Activated naive CD8-positive, alpha-beta T cell treated with anti-CD3 and anti-CD28 coated beads, Interleukin-2, amount 50 U/mL, for 24 hours (primary cell): ENCODE data around the gene ABCB4.
"Not testable (repeated sequence)": the region's sequence is repeated elsewhere in the genome, so short reads cannot be mapped to it uniquely, and the experiment has no call there.

Experiments used
- ATAC-seq: fragments of 150-1000 bp; cut with Tn5 transposase; one replicate; pipeline ENCODE4 v1.10.0; 2021
- DNase-seq: peaks from one replicate; pipeline ENCODE4 v3.0.0; 2021
- H3K27ac Mint-ChIP-seq: one replicate; pipeline ENCODE4 v1.8.0; 2021; ENCODE audit warnings: mild to moderate bottlenecking, mixed read lengths
- H3K27me3 Mint-ChIP-seq: one replicate; pipeline ENCODE4 v1.8.0; 2021; ENCODE audit warnings: mixed read lengths
- H3K36me3 Mint-ChIP-seq: one replicate; pipeline ENCODE4 v1.8.0; 2021; ENCODE audit warnings: low read depth, mixed read lengths
- H3K4me1 Mint-ChIP-seq: one replicate; pipeline ENCODE4 v1.8.0; 2021; ENCODE audit warnings: mixed read lengths
- H3K4me3 Mint-ChIP-seq: one replicate; pipeline ENCODE4 v1.8.0; 2021; ENCODE audit warnings: mild to moderate bottlenecking, moderate library complexity, mixed read lengths
- H3K9me3 Mint-ChIP-seq: one replicate; pipeline ENCODE4 v1.8.0; 2021; ENCODE audit warnings: mixed read lengths

Gene ABCB4

GRCh38 chr7:87498893-87499292 is 23.4 kb upstream of the ABCB4 start:
- no peak for ATAC-seq
- DNase-seq: no peak
- no peak overlapping the region for H3K4me3 Mint-ChIP-seq
- no peaks in the 10 kb centered on the region for H3K4me1 Mint-ChIP-seq
- H3K9me3 Mint-ChIP-seq: no peaks in the 10 kb centered on the region
- no peaks in the 10 kb centered on the region for H3K36me3 Mint-ChIP-seq
- H3K27ac Mint-ChIP-seq: no peak overlapping the region
- H3K27me3 Mint-ChIP-seq: no peaks in the 10 kb centered on the region

- Mint-ChIP-seq H3K4me1 (no peaks in the 10 kb centered on the region), H3K4me3 (no peak overlapping the region), H3K27me3 (no peaks in the 10 kb centered on the region), H3K27ac (no peak overlapping the region), H3K36me3 (no peaks in the 10 kb centered on the region), H3K9me3 (no peaks in the 10 kb centered on the region)
- no peak for DNase-seq
- no peak for ATAC-seq
Observed at GRCh38 chr7:87497482-87497881, 22.0 kb upstream of the ABCB4 start.

GRCh38 chr7:87495366-87495765 is 19.9 kb upstream of the ABCB4 start:
- Mint-ChIP-seq H3K4me1 (no peaks in the 10 kb centered on the region), H3K9me3 (no peaks in the 10 kb centered on the region), H3K36me3 (no peaks in the 10 kb centered on the region), H3K4me3 (no peak overlapping the region), H3K27ac (no peak overlapping the region), H3K27me3 (no peaks in the 10 kb centered on the region)
- ATAC-seq (no peak), DNase-seq (no peak)

DNA sequence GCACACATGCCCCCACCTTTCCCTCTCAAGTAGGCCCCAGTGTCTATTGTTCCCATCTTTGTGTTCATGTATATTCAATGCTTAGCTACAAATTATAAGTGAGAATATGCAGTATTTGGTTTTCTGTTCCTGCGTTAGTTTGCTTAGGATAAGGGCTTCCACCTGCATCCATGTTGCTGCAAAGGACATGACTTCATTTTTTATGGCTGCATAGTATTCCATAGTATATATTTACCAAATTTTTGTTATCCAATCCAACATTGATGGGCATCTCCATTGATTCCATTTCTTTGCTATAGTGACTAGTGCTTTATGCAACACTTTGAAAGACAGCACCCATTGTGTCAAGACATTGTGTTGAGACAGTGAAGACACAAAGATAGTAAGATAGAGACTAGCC is 19.0 kb upstream of the ABCB4 start:
- H3K9me3 Mint-ChIP-seq: no peaks in the 10 kb centered on the region
- H3K4me3 Mint-ChIP-seq: no peak overlapping the region
- H3K4me1 Mint-ChIP-seq: no peaks in the 10 kb centered on the region
- no peaks in the 10 kb centered on the region for H3K27me3 Mint-ChIP-seq
- no peak for ATAC-seq
- H3K27ac Mint-ChIP-seq: no peak overlapping the region
- DNase-seq: no peak
- H3K36me3 Mint-ChIP-seq: no peaks in the 10 kb centered on the region

DNA sequence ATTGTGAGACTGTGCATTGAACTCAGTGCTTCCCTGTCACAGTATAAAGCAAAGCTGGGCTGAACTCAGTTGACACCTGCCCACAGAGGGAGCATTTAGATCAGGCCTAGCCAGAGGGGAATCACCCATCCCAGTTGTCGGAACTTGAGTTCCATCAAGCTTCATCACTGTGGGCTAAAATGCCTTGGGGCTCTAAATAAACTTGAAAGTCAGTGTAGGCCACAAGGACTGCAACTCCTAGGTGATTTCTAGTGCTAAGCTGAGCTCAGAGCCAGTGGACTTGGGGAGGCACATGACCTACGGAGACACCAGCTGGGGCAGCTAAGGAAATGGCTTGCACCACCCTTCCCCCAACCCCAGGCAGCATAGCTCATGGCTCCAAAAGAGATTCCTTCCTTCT is 7.7 kb upstream of the ABCB4 start:
- ATAC-seq: no peak
- Mint-ChIP-seq H3K27me3 (peaks cover 10% of the 10 kb centered on the region), H3K4me3 (no peak overlapping the region)

DNA sequence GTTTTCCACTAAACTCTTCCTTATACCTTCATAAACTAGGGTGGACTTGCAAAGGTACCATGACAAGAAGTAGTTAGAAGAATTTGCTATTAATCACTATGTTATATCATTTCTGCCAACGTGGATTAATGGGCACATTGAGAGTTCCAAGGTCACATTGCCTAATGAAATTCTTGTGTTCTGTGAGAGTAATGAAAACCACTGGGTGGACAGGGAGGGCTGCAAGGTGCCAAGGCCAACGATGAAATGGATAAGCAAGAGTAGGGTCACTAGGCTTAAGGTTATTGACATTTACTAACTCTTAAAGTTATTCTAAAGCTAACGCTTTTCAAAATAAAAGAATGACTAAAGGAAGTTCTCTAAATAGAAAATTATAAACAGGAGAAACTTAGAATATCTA is 6.6 kb upstream of the ABCB4 start:
- Mint-ChIP-seq H3K27me3 (peaks cover 5% of the 10 kb centered on the region), H3K9me3 (no peaks in the 10 kb centered on the region), H3K27ac (no peak overlapping the region), H3K36me3 (no peaks in the 10 kb centered on the region), H3K4me1 (no peaks in the 10 kb centered on the region), H3K4me3 (no peak overlapping the region)
- DNase-seq (no peak), ATAC-seq (no peak)

More for the DNA sequence above, 7.7 kb upstream of the ABCB4 start:
- Mint-ChIP-seq H3K9me3 (no peaks in the 10 kb centered on the region), H3K36me3 (no peaks in the 10 kb centered on the region), H3K4me1 (no peaks in the 10 kb centered on the region), H3K27ac (no peak overlapping the region)
- no peak for DNase-seq

DNA sequence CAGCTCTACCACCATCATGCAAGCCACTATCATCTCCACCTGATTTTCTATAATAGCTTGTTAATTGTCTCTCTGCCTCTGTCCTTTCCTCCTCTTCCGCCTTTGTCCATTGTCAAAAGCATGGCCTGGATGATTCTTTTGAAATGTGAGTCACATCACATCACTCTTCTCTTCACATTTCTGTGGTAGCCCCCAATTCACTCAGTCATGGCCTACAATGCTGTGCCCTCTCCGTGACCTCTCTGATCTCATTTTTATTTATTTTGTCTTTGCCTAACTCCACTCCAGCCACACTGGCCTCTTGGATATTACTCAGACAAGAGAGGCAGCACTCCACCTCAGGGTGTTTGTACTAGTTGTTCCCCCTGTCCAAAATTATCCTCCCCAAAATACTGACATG is 4.9 kb upstream of the ABCB4 start:
- Mint-ChIP-seq H3K36me3 (no peaks in the 10 kb centered on the region), H3K4me1 (no peaks in the 10 kb centered on the region), H3K9me3 (no peaks in the 10 kb centered on the region), H3K4me3 (no peak overlapping the region), H3K27ac (no peak overlapping the region), H3K27me3 (peaks cover 13% of the 10 kb centered on the region)
- DNase-seq (no peak), ATAC-seq (no peak)

DNA sequence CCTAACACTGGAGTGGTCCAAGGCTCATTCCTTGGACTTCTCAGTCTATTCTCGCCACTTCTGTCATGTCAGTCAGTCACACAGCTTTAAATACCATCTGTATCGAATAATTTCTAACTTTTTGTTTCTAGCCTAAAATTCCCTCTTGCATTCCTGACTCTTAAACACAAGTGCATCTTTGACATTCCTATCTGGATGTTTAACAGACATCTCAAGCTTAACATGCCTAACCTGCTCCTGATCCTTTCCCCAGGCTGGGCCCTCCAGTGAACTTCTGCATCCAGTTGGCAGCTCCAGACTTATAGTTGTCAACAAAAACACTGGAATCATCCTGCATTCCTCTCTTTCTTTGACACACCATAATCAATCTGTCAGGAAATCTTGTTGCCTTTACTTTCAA is 4.5 kb upstream of the ABCB4 start:
- H3K4me3 Mint-ChIP-seq: no peak overlapping the region
- DNase-seq (no peak), ATAC-seq (no peak)
- peaks cover 3% of the 10 kb centered on the region for H3K4me1 Mint-ChIP-seq
- no peak overlapping the region for H3K27ac Mint-ChIP-seq
- no peaks in the 10 kb centered on the region for H3K36me3 Mint-ChIP-seq
- peaks cover 16% of the 10 kb centered on the region for H3K27me3 Mint-ChIP-seq
- H3K9me3 Mint-ChIP-seq: no peaks in the 10 kb centered on the region

- H3K4me3 Mint-ChIP-seq: peak overlapping the region; percentile 37
- no peaks in the 10 kb centered on the region for H3K36me3 Mint-ChIP-seq
- DNase-seq (no peak), ATAC-seq (no peak)
- peak overlapping the region; percentile 24 for H3K27ac Mint-ChIP-seq
- peaks cover 14% of the 10 kb centered on the region for H3K4me1 Mint-ChIP-seq
- H3K27me3 Mint-ChIP-seq: peaks cover 33% of the 10 kb centered on the region
- H3K9me3 Mint-ChIP-seq: no peaks in the 10 kb centered on the region
Observed at GRCh38 chr7:87476179-87476557, 688 bp upstream of the ABCB4 start.

- Mint-ChIP-seq H3K9me3 (no peaks in the 10 kb centered on the region), H3K4me1 (peaks cover 14% of the 10 kb centered on the region), H3K27me3 (peaks cover 33% of the 10 kb centered on the region), H3K4me3 (peak overlapping the region; percentile 68), H3K27ac (peak overlapping the region; percentile 67), H3K36me3 (no peaks in the 10 kb centered on the region)
- ATAC-seq (peak; percentile 64), DNase-seq (peak; percentile 9)
Observed at GRCh38 chr7:87474533-87475358, 734 bp downstream of the ABCB4 start.

GRCh38 chr7:87473986-87474385 is 1.5 kb downstream of the ABCB4 start:
- H3K4me3 Mint-ChIP-seq: no peak overlapping the region
- H3K27me3 Mint-ChIP-seq: peaks cover 33% of the 10 kb centered on the region
- peaks cover 14% of the 10 kb centered on the region for H3K4me1 Mint-ChIP-seq

DNA sequence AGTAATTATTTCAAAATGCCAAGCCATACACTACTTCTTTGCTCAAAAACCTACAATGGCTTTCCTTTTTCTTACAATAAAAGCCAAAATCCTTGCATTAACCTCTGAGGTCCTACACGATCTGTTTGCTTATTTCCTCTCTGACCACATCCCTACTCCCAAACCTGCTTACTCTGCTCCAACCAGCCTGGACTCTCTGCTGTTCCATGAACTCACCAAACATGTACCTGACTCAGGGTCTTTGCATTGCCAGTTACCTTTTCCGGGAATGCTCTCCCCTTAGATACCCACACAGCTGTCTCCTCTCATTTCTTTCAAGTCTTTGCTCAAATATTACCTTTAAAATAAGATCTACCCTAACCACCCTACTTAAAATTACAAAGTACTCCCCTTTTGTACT is 2.3 kb downstream of the ABCB4 start:
- ATAC-seq: no peak
- Mint-ChIP-seq H3K9me3 (peaks cover under 1% of the 10 kb centered on the region), H3K36me3 (no peaks in the 10 kb centered on the region), H3K4me1 (peaks cover 14% of the 10 kb centered on the region), H3K27me3 (peaks cover 33% of the 10 kb centered on the region), H3K4me3 (no peak overlapping the region), H3K27ac (no peak overlapping the region)
- no peak for DNase-seq

More at GRCh38 chr7:87473986-87474385, 1.5 kb downstream of the ABCB4 start:
- ATAC-seq (no peak), DNase-seq (no peak)
- Mint-ChIP-seq H3K9me3 (no peaks in the 10 kb centered on the region), H3K36me3 (no peaks in the 10 kb centered on the region), H3K27ac (no peak overlapping the region)

DNA sequence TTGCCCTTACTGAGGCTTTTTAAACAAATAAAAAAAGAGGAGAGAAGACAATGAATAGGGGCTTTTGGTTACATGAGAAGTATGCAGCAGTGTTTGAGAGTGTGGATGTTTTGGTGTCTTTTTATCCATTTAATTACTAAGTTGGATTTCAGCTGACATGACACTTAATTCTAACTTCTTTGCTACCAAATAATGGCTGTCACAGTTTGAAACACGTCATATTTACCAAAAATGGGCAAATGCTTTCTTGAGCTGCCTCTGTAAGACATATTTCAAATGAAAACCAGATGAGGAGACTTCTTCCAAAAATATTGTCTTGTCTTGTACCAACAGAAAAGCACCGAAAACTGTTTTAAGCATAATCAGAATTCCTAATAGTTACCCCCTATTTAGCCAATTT is 4.0 kb downstream of the ABCB4 start:
- Mint-ChIP-seq H3K27me3 (peaks cover 30% of the 10 kb centered on the region), H3K36me3 (no peaks in the 10 kb centered on the region), H3K4me1 (peaks cover 14% of the 10 kb centered on the region), H3K27ac (no peak overlapping the region), H3K9me3 (peaks cover 6% of the 10 kb centered on the region), H3K4me3 (no peak overlapping the region)
- ATAC-seq (no peak), DNase-seq (no peak)

DNA sequence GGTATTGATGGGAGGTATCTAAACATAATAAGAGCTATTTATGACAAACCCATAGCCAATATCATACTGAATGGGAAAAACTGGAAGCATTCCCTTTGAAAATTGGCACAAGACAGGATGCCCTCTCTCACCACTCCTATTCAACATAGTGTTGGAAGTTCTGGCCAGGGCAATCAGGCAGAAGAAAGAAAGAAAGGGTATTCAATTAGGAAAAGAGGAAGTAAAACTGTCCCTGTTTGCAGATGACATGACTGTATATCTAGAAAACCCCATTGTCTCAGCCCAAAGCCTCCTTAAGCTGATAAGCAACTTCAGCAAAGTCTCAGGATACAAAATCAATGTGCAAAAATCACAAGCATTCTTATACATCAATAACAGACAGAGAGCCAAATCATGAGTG is 6.3 kb downstream of the ABCB4 start:
- H3K27ac Mint-ChIP-seq, DNase-seq, ATAC-seq, H3K4me3 Mint-ChIP-seq, H3K9me3 Mint-ChIP-seq, H3K36me3 Mint-ChIP-seq, H3K4me1 Mint-ChIP-seq: not testable (repeated sequence)
- peaks cover 13% of the 10 kb centered on the region for H3K27me3 Mint-ChIP-seq

DNA sequence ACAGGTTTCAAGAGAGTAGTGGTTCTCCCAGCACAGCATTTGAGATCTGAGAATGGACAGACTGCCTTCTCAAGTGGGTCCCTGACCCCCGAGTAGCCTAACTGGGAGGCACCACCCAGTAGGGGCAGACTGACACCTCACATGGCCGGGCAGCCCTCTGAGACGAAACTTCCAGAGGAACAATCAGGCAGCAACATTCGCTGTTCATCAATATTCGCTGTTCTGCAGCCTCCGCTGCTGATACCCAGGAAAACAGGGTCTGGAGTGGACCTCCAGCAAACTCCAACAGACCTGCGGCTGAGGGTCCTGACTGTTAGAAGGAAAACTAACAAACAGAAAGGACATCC is 10.0 kb downstream of the ABCB4 start:
- ATAC-seq, DNase-seq, H3K4me1 Mint-ChIP-seq, H3K9me3 Mint-ChIP-seq, H3K27ac Mint-ChIP-seq, H3K4me3 Mint-ChIP-seq, H3K36me3 Mint-ChIP-seq: not testable (repeated sequence)
- H3K27me3 Mint-ChIP-seq: peaks cover 10% of the 10 kb centered on the region
